Brain microvascular endothelial cell (primary cell): ENCODE measurements around the gene RRP8.

Experiments
- DNase-seq: peaks from one replicate; pipeline ENCODE4 v3.0.0-alpha.2; 2020
- H3K27ac ChIP-seq: fragments of 250-450 bp; sonication (Bioruptor Pico); 2 replicates; pipeline ENCODE4 v1.5.1; 2020; ENCODE audit warnings: mild to moderate bottlenecking, moderate library complexity
- H3K27me3 ChIP-seq: fragments of 250-450 bp; sonication (Bioruptor Pico); replicated peaks from 2 replicates; pipeline ENCODE4 v1.5.1; 2020; ENCODE audit warnings: mild to moderate bottlenecking
- H3K36me3 ChIP-seq: fragments of 250-450 bp; sonication (Bioruptor Pico); replicated peaks from 2 replicates; pipeline ENCODE4 v1.5.1; 2020; ENCODE audit warnings: mild to moderate bottlenecking
- H3K4me3 ChIP-seq: 2 replicates; pipeline ENCODE4 v1.5.1; 2011; ENCODE audit warnings: low read depth, mild to moderate bottlenecking, control low read depth, low read length, moderate library complexity
- in situ Hi-C: cut with HindIII; loops from 2 replicates; pipeline ENCODE4 v1.10.0; 2017; ENCODE audit warnings: low sequenced_read_pairs, low pct_ligation_motif_present
- TF ChIP-seq, protein P1 (sequence below): IDR thresholded peaks from 2 replicates; pipeline ENCODE4 v1.5.1; 2011; ENCODE audit warnings: low read depth, mild to moderate bottlenecking, moderate library complexity, low read length, control low read depth, inconsistent platforms; ENCODE audit errors: missing control alignments

Gene RRP8

DNA sequence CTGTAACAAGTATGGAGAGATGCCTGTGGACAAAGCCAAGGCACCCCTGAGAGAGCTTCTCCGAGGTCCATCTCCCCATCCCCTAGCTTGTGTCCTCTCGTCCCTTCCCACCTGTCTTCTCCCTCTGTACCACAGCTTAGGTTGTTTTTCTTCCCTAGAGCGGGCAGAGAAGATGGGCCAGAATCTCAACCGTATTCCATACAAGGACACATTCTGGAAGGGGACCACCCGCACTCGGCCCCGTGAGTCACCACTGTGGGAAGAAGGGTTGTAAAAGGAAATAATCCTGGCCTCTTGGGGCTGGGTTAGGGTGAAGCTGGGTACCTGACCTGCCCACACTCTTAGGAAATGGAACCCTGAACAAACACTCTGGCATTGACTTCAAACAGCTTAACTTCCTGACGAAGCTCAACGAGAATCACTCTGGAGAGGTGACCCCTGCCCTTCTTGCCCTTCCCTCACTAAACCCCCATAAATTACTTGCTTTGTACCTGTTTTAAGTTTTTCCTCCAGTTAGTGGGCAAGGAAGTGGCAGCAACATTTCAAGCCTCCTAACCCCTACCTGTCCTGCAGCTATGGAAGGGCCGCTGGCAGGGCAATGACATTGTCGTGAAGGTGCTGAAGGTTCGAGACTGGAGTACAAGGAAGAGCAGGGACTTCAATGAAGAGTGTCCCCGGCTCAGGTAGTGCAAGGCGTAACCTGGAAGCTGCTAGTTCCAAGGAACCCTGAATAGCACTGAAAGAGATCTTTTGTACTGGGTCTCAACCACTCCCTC, 5.5 kb upstream of the RRP8 start:
- TF ChIP-seq, protein P1, sequence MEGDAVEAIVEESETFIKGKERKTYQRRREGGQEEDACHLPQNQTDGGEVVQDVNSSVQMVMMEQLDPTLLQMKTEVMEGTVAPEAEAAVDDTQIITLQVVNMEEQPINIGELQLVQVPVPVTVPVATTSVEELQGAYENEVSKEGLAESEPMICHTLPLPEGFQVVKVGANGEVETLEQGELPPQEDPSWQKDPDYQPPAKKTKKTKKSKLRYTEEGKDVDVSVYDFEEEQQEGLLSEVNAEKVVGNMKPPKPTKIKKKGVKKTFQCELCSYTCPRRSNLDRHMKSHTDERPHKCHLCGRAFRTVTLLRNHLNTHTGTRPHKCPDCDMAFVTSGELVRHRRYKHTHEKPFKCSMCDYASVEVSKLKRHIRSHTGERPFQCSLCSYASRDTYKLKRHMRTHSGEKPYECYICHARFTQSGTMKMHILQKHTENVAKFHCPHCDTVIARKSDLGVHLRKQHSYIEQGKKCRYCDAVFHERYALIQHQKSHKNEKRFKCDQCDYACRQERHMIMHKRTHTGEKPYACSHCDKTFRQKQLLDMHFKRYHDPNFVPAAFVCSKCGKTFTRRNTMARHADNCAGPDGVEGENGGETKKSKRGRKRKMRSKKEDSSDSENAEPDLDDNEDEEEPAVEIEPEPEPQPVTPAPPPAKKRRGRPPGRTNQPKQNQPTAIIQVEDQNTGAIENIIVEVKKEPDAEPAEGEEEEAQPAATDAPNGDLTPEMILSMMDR, result no peak
- H3K27me3 ChIP-seq, result no peaks in the 10 kb centered on the region
- H3K4me3 ChIP-seq, result no peak overlapping the region
- in situ Hi-C loops, result no loop called here
- DNase-seq, result no peak
- H3K36me3 ChIP-seq, result peaks cover 41% of the 10 kb centered on the region
- peak overlapping the region; percentile 40 for H3K27ac ChIP-seq

DNA sequence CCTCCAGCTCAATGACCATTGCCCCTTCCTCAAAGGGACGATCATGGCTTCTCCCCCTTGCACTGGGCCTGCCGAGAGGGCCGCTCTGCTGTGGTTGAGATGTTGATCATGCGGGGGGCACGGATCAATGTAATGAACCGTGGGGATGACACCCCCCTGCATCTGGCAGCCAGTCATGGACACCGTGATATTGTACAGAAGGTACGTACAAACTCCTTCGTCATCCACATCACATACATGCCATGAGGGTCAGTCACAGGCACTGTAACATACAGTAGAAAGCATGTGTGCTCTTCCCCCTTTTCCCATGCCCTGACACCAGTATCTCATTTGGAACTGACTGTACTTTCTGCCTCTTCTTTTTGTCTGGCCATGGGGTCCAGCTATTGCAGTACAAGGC, 4.6 kb upstream of the RRP8 start:
- H3K27me3 ChIP-seq, result no peaks in the 10 kb centered on the region
- H3K27ac ChIP-seq, result peak overlapping the region; percentile 74
- H3K4me3 ChIP-seq, result no peak overlapping the region
- DNase-seq, result no peak
- H3K36me3 ChIP-seq, result peaks cover 40% of the 10 kb centered on the region
- in situ Hi-C loops, result no loop called here
- TF ChIP-seq, protein P1, result no peak

GRCh38 chr11:6607190-6607795, 3.9 kb upstream of the RRP8 start:
- peak overlapping the region; percentile 74 for H3K27ac ChIP-seq
- H3K27me3 ChIP-seq, result no peaks in the 10 kb centered on the region
- H3K4me3 ChIP-seq, result no peak overlapping the region
- TF ChIP-seq, protein P1, result no peak
- no peak for DNase-seq
- in situ Hi-C loops, result no loop called here
- H3K36me3 ChIP-seq, result peaks cover 40% of the 10 kb centered on the region

DNA sequence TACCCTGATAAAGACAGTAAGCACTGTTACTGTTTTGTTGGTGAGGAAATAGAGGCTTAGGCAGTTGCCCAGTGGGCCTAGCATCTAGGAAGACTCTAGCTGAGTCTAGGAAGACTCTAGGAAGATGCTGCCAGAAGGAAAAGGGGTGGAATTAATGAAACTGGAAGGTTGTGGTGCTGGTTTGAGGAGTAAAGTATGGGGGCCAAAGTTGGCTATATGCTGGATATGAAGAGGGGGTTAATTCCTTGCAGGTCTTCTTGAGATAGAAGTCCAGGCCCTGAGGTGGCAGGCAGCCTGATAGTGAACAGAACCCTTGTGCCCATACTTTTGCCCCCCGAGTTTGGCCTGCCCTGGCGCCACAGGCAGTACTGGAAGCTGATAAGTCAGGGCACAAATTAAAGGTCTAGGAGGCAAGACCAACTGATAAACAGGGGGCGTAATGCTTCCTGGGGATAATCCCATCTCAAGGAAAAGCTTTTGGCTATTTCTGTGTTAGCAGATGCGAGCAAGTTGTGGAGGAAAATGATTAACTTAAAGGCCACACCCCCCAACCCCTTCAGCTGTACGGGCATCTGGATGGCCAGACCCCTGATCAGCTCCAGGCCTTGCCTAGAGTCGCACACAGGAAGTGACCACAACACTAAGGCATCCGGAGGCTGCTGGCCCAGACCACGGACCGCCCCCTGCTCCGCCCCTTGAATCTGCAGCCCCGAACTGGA, 3.2 kb upstream of the RRP8 start:
- Histone ChIP-seq H3K27me3 (no peaks in the 10 kb centered on the region), H3K4me3 (peak overlapping the region; percentile 26), H3K36me3 (peaks cover 41% of the 10 kb centered on the region), H3K27ac (peak overlapping the region; percentile 74)
- TF ChIP-seq, protein P1, result no peak
- in situ Hi-C loops, result no loop called here
- DNase-seq, result peak; percentile 92

DNA sequence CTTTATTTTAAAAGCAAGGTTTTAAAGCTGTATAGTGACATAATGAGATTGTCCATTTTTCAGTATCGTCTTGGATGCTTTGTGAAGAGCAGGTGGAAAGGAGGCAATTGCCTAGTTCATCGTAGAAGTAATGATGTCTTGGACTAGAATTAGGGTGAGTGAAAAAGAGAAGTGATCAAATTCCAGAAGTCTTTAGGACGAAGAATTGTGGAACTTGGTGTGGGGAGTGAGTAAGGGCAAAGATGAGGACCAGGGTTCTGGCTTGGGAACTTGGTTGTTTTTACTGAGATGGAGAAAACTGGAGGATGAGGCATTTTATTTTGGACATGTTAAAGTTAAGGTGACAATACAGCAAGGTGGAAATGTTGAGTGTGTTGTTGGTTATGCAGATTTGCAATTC, 1.4 kb upstream of the RRP8 start:
- TF ChIP-seq, protein P1, result no peak
- Histone ChIP-seq H3K36me3 (peaks cover 33% of the 10 kb centered on the region), H3K4me3 (peak overlapping the region; percentile 97), H3K27me3 (no peaks in the 10 kb centered on the region), H3K27ac (peak overlapping the region; percentile 55)
- no peak for DNase-seq
- in situ Hi-C loops, result no loop called here
